ENCODE results near the gene PPP2R2B. TPM values are rescaled to one million over a fixed set of nuclear protein-coding genes. Genes with fewer than 3 reads are reported as not detected.

Gene PPP2R2B
- total and polyA plus RNA-seq, 2 of the 4 experiments (the other 2 are of a cell fraction), result not detected

GRCh38 chr5:146553446-146553845, 325.1 kb downstream of the PPP2R2B start:
- no peak overlapping the region for H2BK15ac ChIP-seq (ENCODE audit: low read depth, low read length)
- no TSS peak for BruUV-seq (replicated peaks)
- H3K4ac ChIP-seq (ENCODE audit: low read depth, low read length), result no peak overlapping the region
- WGBS, 2 experiments (ENCODE audit: extremely low coverage in 2 of 2, insufficient read length in 1 of 2), result no CpG with 5 or more reads among the region's 3 CpGs
- H3K79me1 ChIP-seq (ENCODE audit: low read depth in 1 of 2, low read length in 2 of 2), result no peaks in the 10 kb centered on the region
- no peak overlapping the region for H2BK120ac ChIP-seq (ENCODE audit: low read depth, low read length)
- no peak overlapping the region for H2AK5ac ChIP-seq (ENCODE audit: low read depth, low read length)
- H4K20me1 ChIP-seq (ENCODE audit: insufficient read depth, low read length), result no peaks in the 10 kb centered on the region
- no peak overlapping the region for H2BK5ac ChIP-seq (ENCODE audit: low read depth, low read length, poor library complexity, severe bottlenecking)
- H3K18ac ChIP-seq (ENCODE audit: low read depth, low read length), result no peak overlapping the region
- no peak overlapping the region for H3K14ac ChIP-seq (replicated peaks; ENCODE audit: low read depth, low read length)
- ATAC-seq (ENCODE audit: low read depth) (no peak), DNase-seq (no peak)
- H2BK20ac ChIP-seq (ENCODE audit: low read depth, low read length), result no peak overlapping the region
- no peak overlapping the region for H3K9ac ChIP-seq (ENCODE audit: low read depth, low read length)
- no peak overlapping the region for H3K4me3 ChIP-seq (ENCODE audit: insufficient read depth, low read depth, low read length)
- in situ Hi-C loops (cut with MboI; ENCODE audit: low sequenced_read_pairs), result no loop called here
- no peak overlapping the region for H4K8ac ChIP-seq (ENCODE audit: low read depth in 2 of 2, low read length in 2 of 2)
- dilution Hi-C loops (cut with HindIII; ENCODE audit: low sequenced_read_pairs, unreplicated experiment), result no loop called here
- TF ChIP-seq MXI1 (IDR thresholded peaks at IDR 0.05; ENCODE audit: borderline replicate concordance, low read depth, low read length), result no peak
- TF ChIP-seq ELK1 (IDR thresholded peaks at IDR 0.05; ENCODE audit: borderline replicate concordance, low read depth, low read length), result no peak
- TF ChIP-seq RCOR1 (IDR thresholded peaks at IDR 0.05; ENCODE audit: insufficient replicate concordance, low read length), result no peak
- no peak for TF ChIP-seq FOS (IDR thresholded peaks at IDR 0.05; ENCODE audit: low read depth, low read length)
- TF ChIP-seq, protein P1, sequence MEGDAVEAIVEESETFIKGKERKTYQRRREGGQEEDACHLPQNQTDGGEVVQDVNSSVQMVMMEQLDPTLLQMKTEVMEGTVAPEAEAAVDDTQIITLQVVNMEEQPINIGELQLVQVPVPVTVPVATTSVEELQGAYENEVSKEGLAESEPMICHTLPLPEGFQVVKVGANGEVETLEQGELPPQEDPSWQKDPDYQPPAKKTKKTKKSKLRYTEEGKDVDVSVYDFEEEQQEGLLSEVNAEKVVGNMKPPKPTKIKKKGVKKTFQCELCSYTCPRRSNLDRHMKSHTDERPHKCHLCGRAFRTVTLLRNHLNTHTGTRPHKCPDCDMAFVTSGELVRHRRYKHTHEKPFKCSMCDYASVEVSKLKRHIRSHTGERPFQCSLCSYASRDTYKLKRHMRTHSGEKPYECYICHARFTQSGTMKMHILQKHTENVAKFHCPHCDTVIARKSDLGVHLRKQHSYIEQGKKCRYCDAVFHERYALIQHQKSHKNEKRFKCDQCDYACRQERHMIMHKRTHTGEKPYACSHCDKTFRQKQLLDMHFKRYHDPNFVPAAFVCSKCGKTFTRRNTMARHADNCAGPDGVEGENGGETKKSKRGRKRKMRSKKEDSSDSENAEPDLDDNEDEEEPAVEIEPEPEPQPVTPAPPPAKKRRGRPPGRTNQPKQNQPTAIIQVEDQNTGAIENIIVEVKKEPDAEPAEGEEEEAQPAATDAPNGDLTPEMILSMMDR (conservative IDR thresholded peaks at IDR 0.05; ENCODE audit: low read depth, low read length), result no peak
- no peak for TF ChIP-seq RAD21 (IDR thresholded peaks at IDR 0.05; ENCODE audit: low read length)
- TF ChIP-seq CEBPB (IDR thresholded peaks at IDR 0.05; ENCODE audit: low read depth, low read length), result no peak
- TF ChIP-seq NFE2L2 (IDR thresholded peaks at IDR 0.05; ENCODE audit: low read depth, low read length), result no peak
- TF ChIP-seq SMC3 (IDR thresholded peaks at IDR 0.05; ENCODE audit: low read depth, low read length), result no peak
- TF ChIP-seq CHD1 (IDR thresholded peaks at IDR 0.05; ENCODE audit: low read depth, low read length), result no peak
- TF ChIP-seq POLR2A (IDR thresholded peaks at IDR 0.05; ENCODE audit: low read depth, low read length), result no peak
- no peak for TF ChIP-seq BHLHE40 (IDR thresholded peaks at IDR 0.05; ENCODE audit: low read depth, low read length)
- no peaks in the 10 kb centered on the region for H3K9me1 ChIP-seq (ENCODE audit: insufficient read depth, low read length)
- POLR2A ChIA-PET (ENCODE audit: unreplicated experiment), result no interaction called here
- CTCF ChIA-PET, result no interaction called here
- H3K23ac ChIP-seq (ENCODE audit: low read depth, low read length), result no peak overlapping the region
- H4K5ac ChIP-seq (ENCODE audit: low read depth, low read length), result no peak overlapping the region
- H2AK9ac ChIP-seq (replicated peaks; ENCODE audit: low read depth, low read length, poor library complexity), result no peak overlapping the region
- no peaks in the 10 kb centered on the region for H3K9me3 ChIP-seq (ENCODE audit: control insufficient read depth, insufficient read depth, low read length)
- H3K56ac ChIP-seq (ENCODE audit: extremely low read depth, insufficient read depth, low read length), result no peak overlapping the region
- no peak overlapping the region for H2AFZ ChIP-seq (replicated peaks; ENCODE audit: low read length, poor library complexity)
- no peaks in the 10 kb centered on the region for H3K4me1 ChIP-seq (ENCODE audit: control insufficient read depth, insufficient read depth, low read length)
- H3K4me2 ChIP-seq (ENCODE audit: low read depth, low read length), result no peak overlapping the region
- H4K91ac ChIP-seq (ENCODE audit: insufficient read depth, low read depth, low read length), result no peak overlapping the region
- no peak overlapping the region for H3K27ac ChIP-seq (ENCODE audit: insufficient read depth, low read length)
- intact Hi-C loops (cut with micrococcal nuclease), result no loop called here
- no peaks in the 10 kb centered on the region for H3K36me3 ChIP-seq (ENCODE audit: control insufficient read depth, insufficient read depth, low read length)
- H3K27me3 ChIP-seq (ENCODE audit: control insufficient read depth, insufficient read depth, low read length), result no peaks in the 10 kb centered on the region
